Pancreas (tissue), 10 donors: ENCODE measurements around the gene PCDHB9. TPM values are rescaled to one million over a fixed set of nuclear protein-coding genes. Genes with fewer than 3 reads are reported as not detected.
"Not testable (repeated sequence)": the region's sequence is repeated elsewhere in the genome, so short reads cannot be mapped to it uniquely, and the experiment has no call there.

Experiments
- ATAC-seq, 4 donors: fragments of 200-7000 bp; cut with Tn5 transposase; one replicate each; pipeline versions ENCODE4 v1.8.0 to v1.9.1; 2020; ENCODE audit warnings: mild to moderate bottlenecking in 4 of 4, moderate library complexity in 4 of 4
- DNase-seq, 6 donors: peaks; one replicate each; pipeline ENCODE4 v3.0.0-alpha.2; 2020
- FAIRE-seq: peaks from 2 replicates; lab custom pipeline; 2012; peaks lifted over from hg19 to GRCh38; lab: Jason Lieb, UNC
- H3K27ac ChIP-seq, 4 donors: fragments of 200-600 bp; sonication (generic); 1 replicate in 3 of 4; 2 replicates in 1 of 4; pipeline versions ENCODE4 v1.5.0 to v1.8.0; 2020
- H3K27me3 ChIP-seq, 4 donors: fragments of 200-600 bp; one replicate each; pipeline ENCODE4 v1.8.0; 2021
- H3K36me3 ChIP-seq, 3 donors: fragments of 200-600 bp; sonication (generic) in 1 of 3; one replicate each; pipeline versions ENCODE4 v1.5.0 to v1.8.0; 2020 to 2021
- H3K4me1 ChIP-seq, 3 donors: fragments of 200-600 bp; one replicate each; pipeline ENCODE4 v1.8.0; 2021
- H3K4me3 ChIP-seq, 4 donors: fragments of 200-600 bp; sonication (generic) in 2 of 4; one replicate each; pipeline versions ENCODE4 v1.5.0 to v1.8.0; 2020 to 2021
- H3K9me3 ChIP-seq, 4 donors: fragments of 200-600 bp; one replicate each; pipeline ENCODE4 v1.8.0; 2021
- CTCF ChIP-seq, 4 donors: fragments of 200-600 bp; sonication (generic) in 3 of 4; IDR thresholded peaks; one replicate each; pipeline versions ENCODE4 v1.5.0 to v1.8.0; 2021; ENCODE audit warnings: antibody characterized with exemption in 4 of 4
- WGBS, 2 donors: extraction: QIAGEN DNeasy Blood & Tissue Kit; methylation state at CpG; one replicate each; pipeline ENCODE4 v1.1.7; 2013; 5-methylcytosine and 5-hydroxymethylcytosine counted together
- intact Hi-C, 3 donors: fragments of 100-400 bp; cut with DNase I; formaldehyde crosslinking; loops; one replicate each; pipeline versions ENCODE4 v1.11.1 to v1.14.2; 2022
- polyA plus RNA-seq, 2 donors: library from polyadenylated mRNA; stranded (reverse); fragments of 200-250 nt; gene quantifications; one replicate each; pipeline ENCODE4 v1.2.3, GENCODE V29; 2013
- total RNA-seq, 6 donors: library from RNA; stranded (reverse); fragmentation: NEBNext Ultra II Directional in 4 of 6; extraction: Animal tissue kit (Norgen Biotek cat#: 25700) in 4 of 6; gene quantifications; one replicate each; pipeline versions ENCODE4 v1.2.1 to v1.2.4, GENCODE V29; 2021 to 2023
- donor health status: healthy with polysubstance abuse.
- donor health status: DM: no; HTN: no; CAD: no; lungs with moderate emphysema.
- donor health status: DM: no; HTN: no; CAD: no.
- donor health status: control.
- donor health status: control.
- donor health status: Bipolar disorder and iron deficiency.
- donor health status: DM: yes; HTN: yes; CAD: no.
- donor health status: DM: no; HTN: no; CAD: no.
- donor health status: DM: no; HTN: no; CAD: no.
- donor health status: DM: yes; HTN: yes; CAD: no.

Gene PCDHB9
- total and polyA plus RNA-seq, 8 donors: 0.35 to 1.2 (median 0.63) TPM

- TF ChIP-seq CTCF (IDR thresholded peaks at IDR 0.05): no peak
- no peak for FAIRE-seq
Observed at GRCh38 chr5:141155540-141156374, 31.2 kb upstream of the PCDHB9 start.

GRCh38 chr5:141157356-141157755 lies 29.6 kb upstream of the PCDHB9 start:
- WGBS, 2 donors: 19 to 32% methylated on average over 29 to 38 of the region's 38 CpGs
- H3K9me3 ChIP-seq, DNase-seq, ATAC-seq, H3K36me3 ChIP-seq, H3K4me3 ChIP-seq, H3K27me3 ChIP-seq, FAIRE-seq, H3K4me1 ChIP-seq, H3K27ac ChIP-seq: not testable (repeated sequence)
- intact Hi-C loops: loop anchor here in 1 of 3 donors (10.0 kb wide), 1 partner anchor 227 kb away; the partner anchor contains the start of genes PCDHGA7 and PCDHGB4

More at GRCh38 chr5:141155540-141156374, 31.2 kb upstream of the PCDHB9 start:
- Histone ChIP-seq H3K27me3 (peaks cover 0 to 3% (median 0%) of the 10 kb centered on the region in 4 donors), H3K27ac (no peak overlapping the region), H3K9me3 (peaks cover 0 to 4% (median 0%) of the 10 kb centered on the region in 4 donors), H3K4me3 (no peak overlapping the region), H3K36me3 (no peaks in the 10 kb centered on the region), H3K4me1 (no peaks in the 10 kb centered on the region)
- DNase-seq (no peak), ATAC-seq (no peak)
- intact Hi-C loops: loop anchor here in 1 of 3 donors (10.0 kb wide), 1 partner anchor 229 kb away; the partner anchor contains the start of genes PCDHGA7 and PCDHGB4
- WGBS, 2 donors: 21 to 35% methylated on average over 21 of the region's 21 CpGs

GRCh38 chr5:141157901-141158300 lies 29.1 kb upstream of the PCDHB9 start:
- H3K27me3 ChIP-seq: not testable (repeated sequence)
- WGBS, 2 donors: 30 to 39% methylated on average over 17 to 21 of the region's 28 CpGs

GRCh38 chr5:141172381-141173204 lies 14.4 kb upstream of the PCDHB9 start, which contains the start of gene PCDHB7:
PCDHB7 (plus strand) TSS chr5:141172644; CDS start chr5:141172836, 192 bp downstream.
- Histone ChIP-seq H3K4me3 (no peak within 1 kb of the TSS), H3K36me3 (no peaks in the 10 kb centered on the region), H3K27me3 (peaks cover 0 to 26% (median 0%) of the 10 kb centered on the region in 4 donors), H3K27ac (no peak within 1 kb of the TSS), H3K4me1 (no peaks in the 10 kb centered on the region), H3K9me3 (no peaks in the 10 kb centered on the region)
- ATAC-seq: no peak
- WGBS, 2 donors: 20 to 33% methylated on average over 20 of the region's 20 CpGs
- no peak for FAIRE-seq
- no peak for DNase-seq
- intact Hi-C loops: no loop called here
- no peak for TF ChIP-seq CTCF (IDR thresholded peaks at IDR 0.05)

More at GRCh38 chr5:141157901-141158300, 29.1 kb upstream of the PCDHB9 start:
- not testable (repeated sequence) for H3K4me3 ChIP-seq, ATAC-seq, H3K36me3 ChIP-seq, H3K27ac ChIP-seq, FAIRE-seq, H3K9me3 ChIP-seq, H3K4me1 ChIP-seq, DNase-seq
- intact Hi-C loops: loop anchor here in 1 of 3 donors (10.0 kb wide), 1 partner anchor 227 kb away; the partner anchor contains the start of genes PCDHGA7 and PCDHGB4

GRCh38 chr5:141174291-141175104 lies 12.5 kb upstream of the PCDHB9 start:
- H3K4me1 ChIP-seq, FAIRE-seq, H3K27ac ChIP-seq, H3K4me3 ChIP-seq, DNase-seq, H3K9me3 ChIP-seq, H3K36me3 ChIP-seq, intact Hi-C loops, ATAC-seq: not testable (repeated sequence)
- WGBS, 2 donors: 24 to 44% methylated on average over 53 to 79 of the region's 79 CpGs
- H3K27me3 ChIP-seq: peaks cover 0 to 26% (median 0%) of the 10 kb centered on the region in 4 donors
